ENCODE results near the gene PAF1.

The PAF1 gene

GRCh38 chr19:39375929-39376328 lies 15.0 kb downstream of the PAF1 start:
- in situ Hi-C loops (cut with MboI; ENCODE audit: low sequenced_read_pairs, unreplicated experiment) = no loop called here
- DNase-seq (ENCODE audit: low spot score) = no peak
- no peak for TF ChIP-seq CTCF (IDR thresholded peaks at IDR 0.05; ENCODE audit: borderline replicate concordance, control extremely low read depth, extremely low read depth, insufficient read depth, missing control alignments)

GRCh38 chr19:39372941-39373340 lies 18.0 kb downstream of the PAF1 start:
- in situ Hi-C loops (cut with MboI; ENCODE audit: low sequenced_read_pairs, unreplicated experiment) = no loop called here
- no peak for TF ChIP-seq CTCF (IDR thresholded peaks at IDR 0.05; ENCODE audit: borderline replicate concordance, control extremely low read depth, extremely low read depth, insufficient read depth, missing control alignments)
- DNase-seq (ENCODE audit: low spot score) = no peak

- in situ Hi-C loops (cut with MboI; ENCODE audit: low sequenced_read_pairs, unreplicated experiment) = no loop called here
- DNase-seq (ENCODE audit: low spot score) = no peak
- TF ChIP-seq CTCF (IDR thresholded peaks at IDR 0.05; ENCODE audit: borderline replicate concordance, control extremely low read depth, extremely low read depth, insufficient read depth, missing control alignments) = no peak
Observed at GRCh38 chr19:39372047-39372802, 18.7 kb downstream of the PAF1 start.

- DNase-seq (ENCODE audit: low spot score) = no peak
- no peak for TF ChIP-seq CTCF (IDR thresholded peaks at IDR 0.05; ENCODE audit: borderline replicate concordance, control extremely low read depth, extremely low read depth, insufficient read depth, missing control alignments)
- in situ Hi-C loops (cut with MboI; ENCODE audit: low sequenced_read_pairs, unreplicated experiment) = no loop called here
Observed at GRCh38 chr19:39370735-39371134, 20.2 kb downstream of the PAF1 start.

GRCh38 chr19:39369200-39369599 lies 21.7 kb downstream of the PAF1 start:
- no peak for DNase-seq (ENCODE audit: low spot score)
- no peak for TF ChIP-seq CTCF (IDR thresholded peaks at IDR 0.05; ENCODE audit: borderline replicate concordance, control extremely low read depth, extremely low read depth, insufficient read depth, missing control alignments)
- in situ Hi-C loops (cut with MboI; ENCODE audit: low sequenced_read_pairs, unreplicated experiment) = no loop called here

- no peak for TF ChIP-seq CTCF (IDR thresholded peaks at IDR 0.05; ENCODE audit: borderline replicate concordance, control extremely low read depth, extremely low read depth, insufficient read depth, missing control alignments)
- in situ Hi-C loops (cut with MboI; ENCODE audit: low sequenced_read_pairs, unreplicated experiment) = no loop called here
- DNase-seq (ENCODE audit: low spot score) = no peak
Observed at GRCh38 chr19:39365531-39365930, 25.4 kb downstream of the PAF1 start.
